NCI-H146 (cell line): ENCODE results near the gene KANTR.
"Not testable (repeated sequence)": the region's sequence is repeated elsewhere in the genome, so short reads cannot be mapped to it uniquely, and the experiment has no call there.

Experiments
- DNase-seq: peaks from one replicate; lab custom pipeline; 2025; lab: John Stamatoyannopoulos, UW

KANTR gene

GRCh38 chrX:53128097-53128749 is 34.3 kb downstream of the KANTR start:
- DNase-seq, result no peak

- peak; percentile 2 for DNase-seq
Measured at GRCh38 chrX:53133400-53133799, 39.5 kb downstream of the KANTR start.

GRCh38 chrX:53135581-53135980 is 41.6 kb downstream of the KANTR start:
- no peak for DNase-seq

GRCh38 chrX:53153581-53153980 is 59.6 kb downstream of the KANTR start:
- DNase-seq, result no peak

- no peak for DNase-seq
Measured at GRCh38 chrX:53155512-53156206, 61.7 kb downstream of the KANTR start.

- no peak for DNase-seq
Measured at GRCh38 chrX:53156207-53156596, 62.3 kb downstream of the KANTR start.

GRCh38 chrX:53159184-53159583 is 65.2 kb downstream of the KANTR start:
- DNase-seq, result no peak

GRCh38 chrX:53160297-53160983 is 66.5 kb downstream of the KANTR start:
- no peak for DNase-seq

- no peak for DNase-seq
Measured at GRCh38 chrX:53163436-53163835, 69.5 kb downstream of the KANTR start.

GRCh38 chrX:53164566-53164965 is 70.6 kb downstream of the KANTR start:
- DNase-seq, result not testable (repeated sequence)

- DNase-seq, result no peak
Measured at GRCh38 chrX:53166103-53166502, 72.2 kb downstream of the KANTR start.

GRCh38 chrX:53171356-53171755 is 77.4 kb downstream of the KANTR start:
- DNase-seq, result no peak
